ENCODE results near the gene PRKCE.

PRKCE gene

GRCh38 chr2:46171996-46172546 lies 520.6 kb downstream of the PRKCE start:
- H3K4me3 ChIP-seq (ENCODE audit: low read depth, low read length): no peak overlapping the region

- no peak overlapping the region for H3K4me3 ChIP-seq (ENCODE audit: low read depth, low read length)
Observed at GRCh38 chr2:46173030-46173429, 521.6 kb downstream of the PRKCE start.

GRCh38 chr2:46173636-46174250 lies 522.3 kb downstream of the PRKCE start:
- H3K4me3 ChIP-seq (ENCODE audit: low read depth, low read length): no peak overlapping the region

GRCh38 chr2:46174345-46175170 lies 523.1 kb downstream of the PRKCE start:
- no peak overlapping the region for H3K4me3 ChIP-seq (ENCODE audit: low read depth, low read length)

- no peak overlapping the region for H3K4me3 ChIP-seq (ENCODE audit: low read depth, low read length)
Observed at GRCh38 chr2:46175419-46175818, 523.9 kb downstream of the PRKCE start.

- no peak overlapping the region for H3K4me3 ChIP-seq (ENCODE audit: low read depth, low read length)
Observed at GRCh38 chr2:46177461-46178089, 526.1 kb downstream of the PRKCE start.

- no peak overlapping the region for H3K4me3 ChIP-seq (ENCODE audit: low read depth, low read length)
Observed at GRCh38 chr2:46179037-46179621, 527.7 kb downstream of the PRKCE start.

GRCh38 chr2:46180189-46180588 lies 528.7 kb downstream of the PRKCE start:
- H3K4me3 ChIP-seq (ENCODE audit: low read depth, low read length): no peak overlapping the region

- H3K4me3 ChIP-seq (ENCODE audit: low read depth, low read length): no peak overlapping the region
Observed at GRCh38 chr2:46181306-46181705, 529.8 kb downstream of the PRKCE start.

GRCh38 chr2:46181789-46182530 lies 530.5 kb downstream of the PRKCE start:
- no peak overlapping the region for H3K4me3 ChIP-seq (ENCODE audit: low read depth, low read length)

GRCh38 chr2:46183426-46183825 lies 532.0 kb downstream of the PRKCE start:
- no peak overlapping the region for H3K4me3 ChIP-seq (ENCODE audit: low read depth, low read length)

- no peak overlapping the region for H3K4me3 ChIP-seq (ENCODE audit: low read depth, low read length)
Observed at GRCh38 chr2:46184794-46185583, 533.5 kb downstream of the PRKCE start.

GRCh38 chr2:46187112-46187618 lies 535.7 kb downstream of the PRKCE start:
- H3K4me3 ChIP-seq (ENCODE audit: low read depth, low read length): no peak overlapping the region

- no peak overlapping the region for H3K4me3 ChIP-seq (ENCODE audit: low read depth, low read length)
Observed at GRCh38 chr2:46188041-46188716, 536.7 kb downstream of the PRKCE start.

GRCh38 chr2:46193356-46193755 lies 541.9 kb downstream of the PRKCE start:
- H3K4me3 ChIP-seq (ENCODE audit: low read depth, low read length): no peak overlapping the region

GRCh38 chr2:46193855-46194254 lies 542.4 kb downstream of the PRKCE start:
- H3K4me3 ChIP-seq (ENCODE audit: low read depth, low read length): no peak overlapping the region

- no peak overlapping the region for H3K4me3 ChIP-seq (ENCODE audit: low read depth, low read length)
Observed at GRCh38 chr2:46194856-46195255, 543.4 kb downstream of the PRKCE start.

- no peak overlapping the region for H3K4me3 ChIP-seq (ENCODE audit: low read depth, low read length)
Observed at GRCh38 chr2:46195819-46196218, 544.3 kb downstream of the PRKCE start.

- H3K4me3 ChIP-seq (ENCODE audit: low read depth, low read length): no peak overlapping the region
Observed at GRCh38 chr2:46196871-46197462, 545.5 kb downstream of the PRKCE start.
